ENCODE data around the gene ELOVL6.

- no peak for TF ChIP-seq RAD21 (conservative IDR thresholded peaks at IDR 0.05)
- no peak for TF ChIP-seq REST (IDR thresholded peaks at IDR 0.05; ENCODE audit: borderline replicate concordance)
- TF ChIP-seq EP300 (conservative IDR thresholded peaks at IDR 0.05; ENCODE audit: poor library complexity, severe bottlenecking): no peak
Observed at GRCh38 chr4:110064295-110064694, 134.1 kb downstream of the ELOVL6 start.
